ENCODE results near the gene TRABD2B.

TRABD2B gene

DNA sequence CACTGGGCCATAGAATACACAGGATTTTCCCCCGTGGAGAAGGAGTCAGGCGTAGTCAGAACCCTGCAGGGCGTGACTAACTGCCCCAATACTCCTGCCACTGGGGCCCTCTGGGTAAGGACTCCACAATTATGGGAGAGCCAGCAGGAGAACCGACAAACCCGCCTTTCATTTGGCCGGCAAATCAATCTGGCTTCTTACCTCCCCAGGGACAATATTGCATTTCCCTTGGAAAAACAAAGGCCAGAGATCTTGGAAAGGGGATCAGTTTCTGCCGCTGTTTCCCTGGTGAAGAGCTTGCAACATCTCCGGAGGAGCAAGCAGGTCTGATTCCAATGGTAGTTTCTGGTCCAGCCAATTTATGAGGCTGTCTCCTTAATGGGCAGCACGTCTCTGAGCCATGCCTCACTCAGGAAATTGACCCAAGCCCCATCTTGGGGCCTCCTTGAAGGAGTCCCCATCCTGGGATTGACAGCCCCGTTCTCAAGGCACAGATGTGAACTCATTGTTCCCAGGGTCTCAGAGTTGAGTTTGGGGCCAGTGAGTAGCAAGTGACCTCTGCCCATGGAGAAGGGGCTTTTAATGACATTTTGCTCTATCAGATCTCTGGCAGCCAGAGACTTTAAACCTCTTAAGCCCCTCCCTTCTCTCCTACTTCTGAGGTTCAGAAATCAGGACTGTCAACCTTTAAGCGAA is 4.3 kb downstream of the TRABD2B start:
- no peak for DNase-seq (ENCODE audit: low read depth)

DNA sequence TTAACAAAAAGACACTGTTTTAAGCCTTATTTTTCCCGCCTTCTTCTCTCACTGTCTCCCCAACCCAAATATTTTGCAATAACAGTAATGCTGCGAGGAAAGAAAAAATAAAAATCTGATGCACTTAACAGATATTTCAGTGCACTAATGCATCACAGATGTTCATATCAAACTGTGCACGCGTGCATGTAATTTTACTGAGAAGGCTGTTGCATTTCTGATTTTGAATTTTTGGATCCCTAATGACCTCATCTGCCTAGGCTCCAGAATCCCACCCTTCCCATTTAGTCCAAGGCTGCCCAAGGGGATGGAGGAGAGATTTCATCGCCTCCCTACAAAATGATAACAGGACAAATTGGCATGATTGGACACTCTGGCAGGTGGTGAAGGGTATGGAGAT is 5.5 kb downstream of the TRABD2B start:
- no peak for DNase-seq (ENCODE audit: low read depth)

DNA sequence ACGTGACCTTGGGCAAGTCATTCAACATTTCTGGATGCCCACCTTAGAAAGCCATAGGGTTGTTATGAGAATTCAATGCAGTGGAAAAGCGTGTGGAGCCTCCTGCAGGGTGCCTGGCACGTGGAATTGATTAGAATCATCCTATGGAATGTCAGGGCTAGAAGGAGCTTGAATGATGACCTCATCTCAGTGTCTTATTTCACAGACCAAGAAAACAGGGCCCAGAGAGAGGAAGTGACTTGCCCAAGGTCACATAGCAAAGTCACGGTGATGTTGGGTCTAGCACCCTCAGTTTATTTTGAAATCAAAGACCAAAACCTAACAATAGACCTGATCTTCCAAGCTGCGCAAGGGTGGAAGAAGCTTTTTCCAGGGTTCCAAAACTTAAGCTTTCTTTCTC is 6.0 kb downstream of the TRABD2B start:
- DNase-seq (ENCODE audit: low read depth): peak; percentile 43

DNA sequence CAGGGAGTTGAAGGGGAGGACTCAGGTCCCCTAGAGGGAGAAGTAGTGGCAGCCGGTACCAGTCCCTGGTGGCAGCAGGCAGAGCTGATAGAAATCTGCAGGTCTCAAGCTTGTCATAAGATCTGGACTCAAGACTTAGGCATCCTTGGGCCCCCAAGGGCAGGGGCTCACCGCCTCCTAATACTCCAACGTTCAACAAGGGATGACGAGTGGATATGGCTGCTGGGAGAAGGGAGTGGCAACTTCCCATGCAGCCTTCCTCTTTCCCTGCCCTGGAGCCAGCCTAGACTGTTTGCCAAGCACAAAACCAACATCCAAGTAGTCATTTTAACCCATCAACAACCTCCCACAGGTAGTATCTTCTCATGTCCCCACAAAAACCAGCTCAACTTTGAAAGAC is 6.9 kb downstream of the TRABD2B start:
- DNase-seq (ENCODE audit: low read depth): no peak

DNA sequence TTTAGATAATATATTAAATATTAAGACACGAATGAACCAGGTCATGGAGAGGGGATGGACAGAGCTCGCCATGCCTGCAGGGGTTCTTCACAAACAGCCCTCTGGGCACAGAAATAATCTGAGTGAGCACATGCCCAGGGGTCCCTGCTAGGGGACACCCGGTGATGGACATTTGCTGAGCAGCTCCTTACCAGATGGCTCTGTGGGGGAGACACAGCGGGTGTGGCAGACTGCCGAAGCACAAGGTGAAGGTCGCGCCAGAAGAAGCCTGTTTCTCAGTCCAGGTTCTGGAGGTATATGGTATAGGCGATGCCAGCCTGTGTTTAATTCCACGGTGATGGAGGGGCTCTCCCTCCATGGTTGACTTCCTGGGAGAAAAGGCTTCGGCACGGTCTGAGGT is 9.6 kb downstream of the TRABD2B start:
- no peak for DNase-seq (ENCODE audit: low read depth)

DNA sequence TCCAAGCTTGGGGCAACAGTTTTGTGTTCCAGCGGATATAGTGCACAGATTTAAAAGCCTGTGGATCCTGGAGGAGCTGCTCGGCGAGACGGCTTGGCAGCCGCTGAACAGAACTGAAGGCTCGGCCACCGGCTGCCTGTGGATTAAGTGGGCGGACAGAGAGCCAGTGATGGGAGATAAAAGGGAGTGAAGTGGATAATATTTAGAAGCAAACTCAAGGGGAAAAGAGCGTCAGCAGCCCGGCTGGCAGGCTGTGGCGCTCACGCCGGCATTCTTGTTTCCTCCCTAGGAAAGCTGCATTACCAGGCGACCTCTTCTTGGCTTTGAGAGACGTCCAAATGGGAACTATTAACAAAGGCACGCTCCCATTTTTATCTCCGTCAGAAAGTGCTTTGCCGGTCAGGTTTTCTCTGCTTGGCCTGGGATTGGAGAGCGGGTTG is 10.4 kb downstream of the TRABD2B start:
- peak; percentile 42 for DNase-seq (ENCODE audit: low read depth)

DNA sequence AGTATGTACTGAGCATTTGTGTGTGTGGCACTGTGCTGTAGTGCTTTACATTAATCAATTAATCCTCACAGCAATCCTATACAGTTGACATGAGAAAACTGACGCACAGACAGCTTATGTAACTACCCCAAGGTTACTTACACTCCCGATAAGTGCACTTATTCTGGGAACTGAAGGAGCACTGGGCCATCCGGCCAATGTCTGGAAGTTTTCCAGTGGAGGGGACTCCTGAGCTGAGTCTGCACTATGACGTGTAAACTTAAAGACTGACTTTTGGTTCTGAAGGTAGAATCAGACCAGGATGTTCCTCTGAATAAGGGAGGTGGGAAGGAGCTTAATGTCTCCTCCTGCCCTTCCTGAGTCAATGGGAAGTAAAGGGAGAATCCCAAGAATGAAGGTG is 12.2 kb downstream of the TRABD2B start:
- no peak for DNase-seq (ENCODE audit: low read depth)

DNA sequence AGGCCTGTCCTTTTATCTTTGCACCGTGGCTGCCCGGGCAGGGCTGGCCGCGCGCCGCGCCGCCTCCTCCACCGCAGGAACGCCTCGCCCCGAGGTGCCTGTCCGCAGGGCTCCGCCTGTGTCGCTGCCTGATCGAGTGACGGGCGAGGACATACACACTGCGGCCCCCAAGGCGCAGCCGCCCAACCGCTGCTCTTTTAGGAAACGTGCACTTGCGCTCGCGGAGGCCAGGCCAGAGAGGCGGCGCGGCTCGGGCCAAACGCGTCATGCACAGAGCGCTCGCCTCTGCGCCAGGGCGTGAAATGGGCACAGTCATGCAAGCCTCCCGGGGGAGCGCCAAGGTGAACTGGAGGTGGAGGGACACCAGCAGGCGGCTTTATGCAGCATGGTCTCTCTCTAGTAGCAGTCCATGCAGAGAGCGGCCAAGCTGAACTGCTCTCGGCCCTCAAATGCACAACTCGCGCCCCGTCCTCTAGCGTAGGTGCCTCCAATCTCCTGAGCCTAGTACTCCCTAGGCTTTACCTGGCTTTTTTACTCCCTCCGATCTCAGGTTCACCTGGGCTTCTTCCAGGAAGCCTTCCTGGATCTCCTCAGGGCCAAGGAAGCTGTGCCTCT is 12.9 kb downstream of the TRABD2B start:
- no peak for DNase-seq (ENCODE audit: low read depth)

DNA sequence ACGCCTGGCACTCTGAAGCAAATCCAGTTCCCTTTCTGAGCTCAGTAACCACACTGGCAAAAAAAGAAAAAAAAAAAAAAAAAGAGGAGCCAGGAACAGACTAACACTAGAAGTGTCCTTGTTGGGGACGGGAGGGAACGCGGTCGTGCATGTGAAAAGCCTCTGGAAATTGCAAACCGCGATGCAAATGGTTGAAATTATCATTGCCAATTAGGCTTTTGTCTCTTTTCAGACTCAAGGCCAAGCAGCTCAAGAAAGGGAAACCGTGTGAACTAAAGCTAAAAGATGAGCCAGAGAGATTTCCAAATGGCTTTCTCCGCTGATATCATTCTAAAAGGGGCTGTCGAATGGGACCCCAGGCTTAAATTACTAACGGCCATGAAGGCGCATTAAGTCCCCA is 13.5 kb downstream of the TRABD2B start:
- no peak for DNase-seq (ENCODE audit: low read depth)

DNA sequence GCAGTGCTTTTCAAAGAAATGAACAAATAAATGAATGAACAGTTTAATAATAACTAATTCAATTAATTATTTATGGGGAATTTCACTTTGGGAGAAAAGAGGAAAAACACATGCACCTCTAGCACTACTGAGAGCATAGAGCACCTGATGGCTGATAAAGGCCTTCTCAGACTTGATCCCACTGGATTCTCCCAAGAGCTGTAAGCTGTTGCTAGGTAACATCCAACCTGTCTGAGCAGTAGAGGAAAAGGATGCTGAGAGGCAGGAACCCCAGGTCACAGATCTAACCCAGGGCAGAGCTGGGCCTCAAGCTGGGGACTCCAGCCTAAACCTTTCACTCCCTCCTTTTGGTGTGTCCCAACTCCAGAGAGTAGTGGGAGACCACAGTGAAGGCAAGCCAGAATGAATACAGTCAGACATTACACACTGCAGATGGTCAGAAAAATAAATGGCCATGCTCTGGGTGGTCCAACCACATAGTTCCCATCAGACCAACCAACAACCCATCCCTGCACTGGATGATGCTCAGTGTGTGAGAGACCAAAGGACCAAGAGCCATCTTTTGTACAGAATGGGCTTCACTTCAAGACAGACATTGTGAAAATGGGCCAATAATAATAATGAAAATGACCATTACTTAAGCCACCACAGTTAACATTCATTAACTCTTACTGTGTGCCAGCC is 15.4 kb downstream of the TRABD2B start:
- DNase-seq (ENCODE audit: low read depth): no peak

DNA sequence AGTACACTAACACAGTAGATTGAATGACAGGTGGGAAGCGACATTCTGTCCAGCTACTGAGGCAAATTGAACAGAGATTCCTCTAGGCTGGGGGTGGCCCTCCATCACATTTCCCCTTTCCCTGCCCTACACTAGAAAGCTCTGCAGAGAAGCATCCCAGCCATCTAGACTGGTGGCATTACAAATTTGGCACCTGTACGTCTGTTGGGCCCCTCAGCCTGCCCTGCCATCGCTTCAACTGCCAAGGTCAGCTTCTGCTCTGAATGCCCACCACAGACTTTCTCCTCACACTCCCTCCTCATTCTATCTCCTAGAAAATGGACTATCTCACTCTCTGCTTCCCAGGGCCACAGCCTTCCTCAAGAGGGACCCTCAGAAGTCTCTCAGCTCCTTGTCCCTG is 16.7 kb downstream of the TRABD2B start:
- DNase-seq (ENCODE audit: low read depth): no peak

DNA sequence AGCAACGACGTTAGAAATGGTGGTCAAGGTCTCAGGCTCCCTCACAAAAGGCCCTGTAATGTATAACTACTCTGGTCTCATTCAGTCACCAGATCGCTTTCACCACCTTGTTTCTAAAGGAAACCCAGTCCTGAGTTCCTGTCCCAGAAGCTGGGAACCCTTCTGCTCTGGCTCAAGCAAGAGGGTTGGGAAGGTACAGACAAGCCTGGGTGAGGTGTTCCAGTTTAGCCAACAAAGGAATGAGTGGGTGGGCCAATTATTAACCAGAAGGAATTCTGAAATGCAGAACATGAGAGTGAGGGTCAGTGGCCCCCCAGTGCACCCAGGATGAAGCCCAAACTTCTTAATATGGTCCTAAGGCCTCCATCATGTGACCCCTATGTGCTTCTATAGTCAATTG is 17.5 kb downstream of the TRABD2B start:
- no peak for DNase-seq (ENCODE audit: low read depth)

DNA sequence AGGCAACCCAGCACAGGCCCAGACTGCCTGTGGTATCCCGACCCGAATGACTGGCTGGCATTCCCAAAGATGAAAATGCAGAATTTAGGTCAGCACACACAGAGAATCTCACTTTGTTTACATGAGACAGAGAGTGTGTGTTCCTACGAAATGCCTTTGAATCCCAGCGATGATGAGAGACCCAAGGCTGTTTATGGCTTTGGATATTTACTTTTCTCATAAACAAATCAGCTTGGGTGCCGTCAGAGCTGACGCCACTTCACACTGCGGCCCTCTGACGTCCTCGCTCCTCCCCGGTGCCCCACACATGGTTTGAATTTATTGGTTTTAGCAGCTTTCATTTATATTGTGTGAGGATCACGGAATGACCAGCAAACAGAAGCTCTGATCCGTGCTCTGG is 18.7 kb downstream of the TRABD2B start:
- peak; percentile 38 for DNase-seq (ENCODE audit: low read depth)

DNA sequence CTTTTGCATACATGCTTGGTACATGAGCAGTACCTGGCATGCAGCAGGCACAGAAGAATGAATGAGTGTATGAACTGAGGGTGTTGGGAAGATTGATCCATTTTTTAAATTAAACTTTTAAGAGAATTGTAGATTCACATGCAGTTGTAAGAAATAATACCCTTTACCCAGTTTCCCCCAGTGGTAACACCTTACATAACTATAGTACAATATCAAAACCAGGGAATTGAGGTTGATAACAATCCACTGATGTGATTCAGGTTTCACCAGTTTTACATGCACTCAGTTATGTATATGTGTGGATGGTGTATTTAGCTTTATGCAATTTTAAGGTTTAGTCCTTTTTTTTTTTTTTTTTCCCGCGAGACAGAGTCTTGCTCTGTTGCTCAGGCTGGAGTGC is 20.5 kb downstream of the TRABD2B start:
- DNase-seq (ENCODE audit: low read depth): no peak

DNA sequence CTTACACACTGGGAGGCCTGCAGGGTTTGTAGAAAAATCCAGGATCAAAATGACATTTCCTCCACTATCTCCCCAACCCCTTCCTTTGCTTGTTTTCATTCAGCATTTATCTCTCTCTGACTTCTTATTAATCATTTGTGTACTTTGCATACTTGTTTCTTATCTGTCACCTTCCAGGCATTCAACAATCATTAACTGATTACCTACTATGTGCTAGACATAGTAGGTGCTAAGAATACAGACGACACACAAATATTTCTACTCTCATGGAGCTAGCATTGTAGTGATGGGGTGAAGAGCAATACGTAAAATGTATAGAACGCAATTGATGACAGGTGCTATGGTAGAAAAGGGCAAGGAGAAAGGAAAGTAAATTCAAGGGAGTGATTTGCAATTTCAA is 20.9 kb downstream of the TRABD2B start:
- DNase-seq (ENCODE audit: low read depth): no peak

DNA sequence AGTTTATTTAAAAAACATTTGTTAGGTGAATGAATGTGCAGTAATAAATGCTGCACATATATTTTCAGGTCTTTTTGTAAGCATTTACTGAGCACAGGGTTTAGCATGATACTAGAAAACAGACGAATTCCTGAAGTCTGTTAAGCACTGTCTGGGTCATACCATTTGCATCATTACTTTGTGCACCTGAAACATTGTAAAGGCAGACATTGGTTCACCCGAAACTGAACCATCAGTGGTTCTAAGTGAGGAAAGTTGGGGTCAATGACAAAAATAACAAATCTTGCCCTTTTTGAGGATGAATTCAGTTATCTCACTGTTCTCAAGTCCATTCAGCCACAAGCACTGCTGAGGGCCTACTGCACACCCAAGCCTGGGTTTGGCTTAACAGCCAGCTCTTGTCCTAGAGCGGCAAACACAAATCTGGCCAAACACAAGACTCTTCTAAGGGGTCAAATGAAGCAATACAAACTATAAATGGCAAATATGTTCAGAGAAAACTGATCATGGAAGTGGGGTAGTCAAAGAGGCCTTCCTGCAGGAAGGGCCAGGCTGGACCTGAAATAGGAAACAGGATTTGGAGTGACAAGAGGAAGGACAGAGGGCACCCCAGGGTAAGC is 21.8 kb downstream of the TRABD2B start:
- no peak for DNase-seq (ENCODE audit: low read depth)

DNA sequence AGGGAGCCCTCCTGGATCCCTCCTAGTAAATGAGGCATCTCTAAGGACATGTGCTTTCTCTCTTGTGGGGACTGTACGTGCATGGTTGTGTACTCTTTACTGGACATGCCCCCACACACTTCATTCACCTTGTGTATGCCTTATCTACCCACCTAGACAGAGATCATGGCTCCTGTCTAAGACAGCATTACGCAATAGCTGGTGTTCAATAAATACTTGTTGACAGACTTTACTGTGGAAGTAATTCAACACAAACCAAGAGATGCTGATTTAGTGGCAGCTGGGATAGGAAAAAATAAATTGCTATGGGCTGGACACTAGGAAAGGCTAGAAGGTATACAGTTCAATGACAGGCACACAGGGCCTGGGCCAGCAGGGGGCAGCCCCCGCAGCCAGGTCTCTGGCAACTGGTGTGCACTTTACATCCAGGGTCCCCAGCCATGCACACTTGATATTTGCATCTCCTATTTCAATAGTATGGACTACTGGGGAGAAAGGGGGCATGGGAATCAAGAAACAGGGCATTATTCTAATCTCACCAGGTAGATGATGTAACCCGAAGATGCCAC is 24.2 kb downstream of the TRABD2B start:
- no peak for DNase-seq (ENCODE audit: low read depth)

DNA sequence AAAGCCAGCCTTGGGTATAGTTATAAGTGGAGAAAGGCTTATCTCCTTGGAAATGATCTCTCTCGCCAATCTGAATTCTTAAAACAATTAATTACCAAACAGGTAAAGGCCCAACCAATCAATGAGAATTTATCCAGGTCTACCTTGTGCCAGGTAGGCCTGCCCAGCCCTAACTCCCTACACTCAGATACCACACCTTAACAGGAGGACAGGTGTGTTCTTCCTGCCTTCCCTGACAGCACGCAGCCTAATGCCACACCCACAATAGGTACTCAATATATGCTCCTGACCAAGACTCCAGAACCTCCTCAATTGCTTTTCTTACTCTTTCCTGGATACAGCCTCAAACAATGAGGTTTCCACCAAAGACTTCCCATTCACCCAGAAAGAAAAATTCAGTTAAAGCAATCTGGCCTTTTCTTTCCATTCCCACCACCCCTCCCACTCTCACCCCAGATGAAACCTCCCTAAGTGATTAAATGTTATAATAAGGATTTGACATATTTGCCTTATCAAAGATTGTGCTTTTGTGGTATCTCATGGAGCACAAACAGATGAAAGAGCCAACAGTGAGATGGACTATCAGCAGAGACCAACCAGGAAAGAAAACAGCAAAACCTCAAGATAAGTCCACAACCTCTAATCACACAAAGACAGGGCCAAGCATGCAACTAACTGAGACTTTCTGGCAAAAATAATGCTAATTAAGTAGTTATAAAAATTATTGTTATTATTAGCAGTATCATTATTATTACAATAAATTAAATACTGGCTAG is 25.6 kb downstream of the TRABD2B start:
- peak; percentile 64 for DNase-seq (ENCODE audit: low read depth)

DNA sequence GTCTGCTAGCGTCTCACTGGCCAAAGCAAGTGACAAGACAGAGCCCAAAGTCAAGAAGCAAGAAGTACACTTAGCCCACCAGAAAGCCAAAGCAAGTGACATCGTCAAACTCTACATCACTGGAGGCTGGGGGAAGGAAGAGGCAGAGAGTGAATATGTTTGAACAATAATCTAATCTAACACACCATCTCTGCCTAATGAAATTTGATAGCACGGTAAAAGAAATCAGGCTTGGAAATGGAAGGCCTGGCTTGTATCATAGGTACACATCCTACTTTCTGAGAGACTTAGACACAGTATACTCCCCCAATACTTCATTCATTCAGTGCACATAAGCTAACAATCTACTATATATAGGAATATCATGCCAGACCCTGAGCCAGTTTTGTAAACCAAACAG is 26.3 kb downstream of the TRABD2B start:
- DNase-seq (ENCODE audit: low read depth): no peak

DNA sequence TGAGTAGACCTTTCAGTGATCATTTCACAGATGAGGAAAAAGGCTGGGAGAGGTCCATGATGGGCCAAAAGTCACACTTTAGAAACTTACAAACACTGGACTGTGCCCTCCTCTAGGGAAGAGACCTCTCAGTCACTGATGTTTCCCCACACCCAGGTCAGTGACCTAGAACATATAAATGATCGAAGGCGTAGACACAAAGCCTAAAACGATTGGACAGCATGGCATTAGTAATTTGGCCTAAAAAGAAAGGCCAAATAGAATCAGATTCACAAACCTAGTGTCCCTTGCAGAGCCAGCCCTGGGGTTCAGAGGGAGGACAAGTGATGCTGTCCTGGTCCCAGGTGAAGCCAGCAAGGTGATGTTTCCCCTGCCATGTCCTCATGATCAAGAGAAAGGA is 27.7 kb downstream of the TRABD2B start:
- no peak for DNase-seq (ENCODE audit: low read depth)

DNA sequence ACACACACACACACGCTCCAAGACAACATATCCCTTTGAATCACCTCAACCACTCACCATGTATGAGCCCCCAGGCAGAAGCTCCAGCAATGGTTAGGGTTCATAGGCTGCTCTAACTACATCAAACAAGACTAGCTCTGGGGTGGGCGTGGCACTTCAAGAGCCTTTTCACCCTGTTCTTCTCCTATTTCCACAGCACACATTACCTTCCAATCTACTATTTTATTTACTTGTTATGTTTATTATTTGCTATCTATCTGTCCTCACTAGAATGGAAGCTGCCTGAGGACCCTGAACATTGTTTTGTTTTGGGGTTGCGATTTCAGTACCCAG is 28.7 kb downstream of the TRABD2B start:
- no peak for DNase-seq (ENCODE audit: low read depth)

Data from amniotic epithelial cell (primary cell).